K562 (cell line): ENCODE results near the gene SLMAP.
"Not testable (repeated sequence)": the region's sequence is repeated elsewhere in the genome, so short reads cannot be mapped to it uniquely, and the experiment has no call there.

Experiments
- EP300 ChIP-seq: IDR thresholded peaks from 2 replicates; pipeline ENCODE4 v1.6.1; 2012; ENCODE audit warnings: low read length, improper control_type of control experiment
- ETV5 ChIP-seq: sonication (generic); formaldehyde crosslinking; IDR thresholded peaks from 2 replicates; pipeline ENCODE4 v1.4.0; 2020; ENCODE audit warnings: low read depth, mild to moderate bottlenecking, missing genetic modification reagents
- EZH2 ChIP-seq: IDR thresholded peaks from 2 replicates; pipeline ENCODE4 v1.6.1; 2012; ENCODE audit warnings: low read depth, mild to moderate bottlenecking, inconsistent platforms, low read length, borderline replicate concordance
- NFE2L1 ChIP-seq: fragments of 450-650 bp; IDR thresholded peaks from 2 replicates; pipeline ENCODE4 v1.6.1; 2016; ENCODE audit warnings: missing genetic modification characterization, low read depth, mild to moderate bottlenecking, missing compliant biosample characterization, moderate library complexity, borderline replicate concordance
- NR2C2 ChIP-seq, 2 experiments: fragments of 200-800 bp in 1 of 2; sonication (Bioruptor generic) in 1 of 2; sonication (generic) in 1 of 2; formaldehyde crosslinking in 1 of 2; IDR thresholded peaks; 2 replicates each; pipeline versions ENCODE4 v1.6.1 to v1.8.0; 2016 to 2022; ENCODE audit warnings: mild to moderate bottlenecking in 1 of 2, missing compliant biosample characterization in 1 of 2, missing genetic modification characterization in 1 of 2, missing genetic modification reagents in 1 of 2
- NR4A1 ChIP-seq, 2 experiments: fragments of 250-450 bp in 1 of 2; fragments of 450-650 bp in 1 of 2; sonication (Bioruptor Pico) in 1 of 2; IDR thresholded peaks; 2 replicates each; pipeline versions ENCODE4 v1.4.0 to v1.6.1; 2016 to 2020; ENCODE audit warnings: mild to moderate bottlenecking in 2 of 2, missing compliant biosample characterization in 1 of 2, missing genetic modification characterization in 1 of 2, moderate library complexity in 1 of 2
- POLR2AphosphoS5 ChIP-seq: IDR thresholded peaks from 2 replicates; pipeline ENCODE4 v1.6.1; 2011; ENCODE audit warnings: mild to moderate bottlenecking, low read depth, low read length, moderate library complexity; ENCODE audit not compliant: control insufficient read depth, insufficient read depth
- RB1 ChIP-seq: fragments of 450-650 bp; IDR thresholded peaks from 2 replicates; pipeline ENCODE4 v1.6.1; 2017; ENCODE audit warnings: low read depth, mild to moderate bottlenecking
- SP2 ChIP-seq: IDR thresholded peaks from 2 replicates; pipeline ENCODE4 v1.6.1; 2011; ENCODE audit warnings: mild to moderate bottlenecking, low read depth, low read length, moderate library complexity; ENCODE audit not compliant: poor library complexity, severe bottlenecking; ENCODE audit errors: extremely low read depth
- TF ChIP-seq, protein P1 (sequence below), 3 experiments: IDR thresholded peaks in 2 of 3; conservative IDR thresholded peaks in 1 of 3; 2 replicates each; pipeline ENCODE4 v1.5.1; 2011 to 2012; ENCODE audit warnings: low read length in 3 of 3, mild to moderate bottlenecking in 3 of 3, control low read depth in 2 of 3, improper control_type of control experiment in 1 of 3, inconsistent platforms in 1 of 3, low read depth in 1 of 3, mixed read lengths in 1 of 3, moderate library complexity in 1 of 3; ENCODE audit not compliant: insufficient read depth in 2 of 3
- TF ChIP-seq, protein P2 (sequence below), 2 experiments: fragments of 450-650 bp in 1 of 2; sonication (generic) in 1 of 2; formaldehyde crosslinking in 1 of 2; IDR thresholded peaks in 1 of 2; conservative IDR thresholded peaks in 1 of 2; 2 replicates each; pipeline versions ENCODE4 v1.6.1 to v1.8.1; 2016 to 2023; ENCODE audit warnings: mild to moderate bottlenecking in 2 of 2, moderate library complexity in 2 of 2, inconsistent platforms in 1 of 2, missing genetic modification reagents in 1 of 2
- TF ChIP-seq, protein P3 (sequence below): IDR thresholded peaks from 3 replicates; pipeline ENCODE4 v1.6.1; 2011; ENCODE audit warnings: borderline replicate concordance, mild to moderate bottlenecking; ENCODE audit not compliant: insufficient read length, insufficient read depth
- TF ChIP-seq, protein P4 (sequence below): sonication (generic); formaldehyde crosslinking; IDR thresholded peaks from 2 replicates; pipeline ENCODE4 v1.4.0; 2020; ENCODE audit warnings: mild to moderate bottlenecking, missing genetic modification reagents
- TF ChIP-seq, protein P5 (sequence below): fragments of 450-650 bp; formaldehyde crosslinking; IDR thresholded peaks from 2 replicates; pipeline ENCODE4 v1.4.0; 2020; ENCODE audit warnings: mild to moderate bottlenecking, moderate library complexity

DNA sequence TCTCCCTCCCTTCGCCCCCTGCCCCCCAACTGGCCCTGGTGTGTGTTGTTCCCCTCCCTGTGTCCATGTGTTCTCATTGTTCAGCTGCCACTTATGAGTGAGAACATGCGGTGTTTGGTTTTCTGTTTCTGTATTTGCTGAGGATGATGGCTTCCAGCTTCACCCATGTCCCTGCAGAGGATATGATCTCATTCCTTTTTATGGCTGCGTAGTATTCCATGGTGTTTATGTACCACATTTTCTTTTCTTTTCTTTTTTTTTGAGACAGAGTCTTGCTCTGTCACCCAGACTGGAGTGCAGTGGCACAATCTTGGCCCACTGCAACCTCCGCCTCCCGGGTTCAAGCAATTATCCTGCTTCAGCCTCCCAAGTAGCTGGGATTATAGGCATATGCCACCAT is 50.1 kb downstream of the SLMAP start:
- TF ChIP-seq ETV5 (CRISPR knock-in tag); EZH2; POLR2AphosphoS5; NR2C2 (CRISPR knock-in tag; IDR thresholded peaks at IDR 0.05); NR2C2 (tag; IDR thresholded peaks at IDR 0.05); SP2; NFE2L1 (tag); NR4A1 (CRISPR knock-in tag; IDR thresholded peaks at IDR 0.05); NR4A1 (tag; IDR thresholded peaks at IDR 0.05); EP300; RB1: not testable (repeated sequence)
- TF ChIP-seq, protein P1, sequence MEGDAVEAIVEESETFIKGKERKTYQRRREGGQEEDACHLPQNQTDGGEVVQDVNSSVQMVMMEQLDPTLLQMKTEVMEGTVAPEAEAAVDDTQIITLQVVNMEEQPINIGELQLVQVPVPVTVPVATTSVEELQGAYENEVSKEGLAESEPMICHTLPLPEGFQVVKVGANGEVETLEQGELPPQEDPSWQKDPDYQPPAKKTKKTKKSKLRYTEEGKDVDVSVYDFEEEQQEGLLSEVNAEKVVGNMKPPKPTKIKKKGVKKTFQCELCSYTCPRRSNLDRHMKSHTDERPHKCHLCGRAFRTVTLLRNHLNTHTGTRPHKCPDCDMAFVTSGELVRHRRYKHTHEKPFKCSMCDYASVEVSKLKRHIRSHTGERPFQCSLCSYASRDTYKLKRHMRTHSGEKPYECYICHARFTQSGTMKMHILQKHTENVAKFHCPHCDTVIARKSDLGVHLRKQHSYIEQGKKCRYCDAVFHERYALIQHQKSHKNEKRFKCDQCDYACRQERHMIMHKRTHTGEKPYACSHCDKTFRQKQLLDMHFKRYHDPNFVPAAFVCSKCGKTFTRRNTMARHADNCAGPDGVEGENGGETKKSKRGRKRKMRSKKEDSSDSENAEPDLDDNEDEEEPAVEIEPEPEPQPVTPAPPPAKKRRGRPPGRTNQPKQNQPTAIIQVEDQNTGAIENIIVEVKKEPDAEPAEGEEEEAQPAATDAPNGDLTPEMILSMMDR (IDR thresholded peaks at IDR 0.05 in 2 of 3, conservative IDR thresholded peaks at IDR 0.05 in 1 of 3; ENCODE audit: insufficient read depth in 2 of 3, low read depth in 1 of 3, low read length in 3 of 3), result not testable (repeated sequence)
- TF ChIP-seq, protein P2, sequence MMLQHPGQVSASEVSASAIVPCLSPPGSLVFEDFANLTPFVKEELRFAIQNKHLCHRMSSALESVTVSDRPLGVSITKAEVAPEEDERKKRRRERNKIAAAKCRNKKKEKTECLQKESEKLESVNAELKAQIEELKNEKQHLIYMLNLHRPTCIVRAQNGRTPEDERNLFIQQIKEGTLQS (IDR thresholded peaks at IDR 0.05), result not testable (repeated sequence)
- TF ChIP-seq, protein P2 (CRISPR knock-in tag; conservative IDR thresholded peaks at IDR 0.05), result not testable (repeated sequence)
- TF ChIP-seq, protein P3, sequence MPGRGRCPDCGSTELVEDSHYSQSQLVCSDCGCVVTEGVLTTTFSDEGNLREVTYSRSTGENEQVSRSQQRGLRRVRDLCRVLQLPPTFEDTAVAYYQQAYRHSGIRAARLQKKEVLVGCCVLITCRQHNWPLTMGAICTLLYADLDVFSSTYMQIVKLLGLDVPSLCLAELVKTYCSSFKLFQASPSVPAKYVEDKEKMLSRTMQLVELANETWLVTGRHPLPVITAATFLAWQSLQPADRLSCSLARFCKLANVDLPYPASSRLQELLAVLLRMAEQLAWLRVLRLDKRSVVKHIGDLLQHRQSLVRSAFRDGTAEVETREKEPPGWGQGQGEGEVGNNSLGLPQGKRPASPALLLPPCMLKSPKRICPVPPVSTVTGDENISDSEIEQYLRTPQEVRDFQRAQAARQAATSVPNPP, result not testable (repeated sequence)
- TF ChIP-seq, protein P4, sequence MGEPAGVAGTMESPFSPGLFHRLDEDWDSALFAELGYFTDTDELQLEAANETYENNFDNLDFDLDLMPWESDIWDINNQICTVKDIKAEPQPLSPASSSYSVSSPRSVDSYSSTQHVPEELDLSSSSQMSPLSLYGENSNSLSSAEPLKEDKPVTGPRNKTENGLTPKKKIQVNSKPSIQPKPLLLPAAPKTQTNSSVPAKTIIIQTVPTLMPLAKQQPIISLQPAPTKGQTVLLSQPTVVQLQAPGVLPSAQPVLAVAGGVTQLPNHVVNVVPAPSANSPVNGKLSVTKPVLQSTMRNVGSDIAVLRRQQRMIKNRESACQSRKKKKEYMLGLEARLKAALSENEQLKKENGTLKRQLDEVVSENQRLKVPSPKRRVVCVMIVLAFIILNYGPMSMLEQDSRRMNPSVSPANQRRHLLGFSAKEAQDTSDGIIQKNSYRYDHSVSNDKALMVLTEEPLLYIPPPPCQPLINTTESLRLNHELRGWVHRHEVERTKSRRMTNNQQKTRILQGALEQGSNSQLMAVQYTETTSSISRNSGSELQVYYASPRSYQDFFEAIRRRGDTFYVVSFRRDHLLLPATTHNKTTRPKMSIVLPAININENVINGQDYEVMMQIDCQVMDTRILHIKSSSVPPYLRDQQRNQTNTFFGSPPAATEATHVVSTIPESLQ, result not testable (repeated sequence)
- TF ChIP-seq, protein P5, sequence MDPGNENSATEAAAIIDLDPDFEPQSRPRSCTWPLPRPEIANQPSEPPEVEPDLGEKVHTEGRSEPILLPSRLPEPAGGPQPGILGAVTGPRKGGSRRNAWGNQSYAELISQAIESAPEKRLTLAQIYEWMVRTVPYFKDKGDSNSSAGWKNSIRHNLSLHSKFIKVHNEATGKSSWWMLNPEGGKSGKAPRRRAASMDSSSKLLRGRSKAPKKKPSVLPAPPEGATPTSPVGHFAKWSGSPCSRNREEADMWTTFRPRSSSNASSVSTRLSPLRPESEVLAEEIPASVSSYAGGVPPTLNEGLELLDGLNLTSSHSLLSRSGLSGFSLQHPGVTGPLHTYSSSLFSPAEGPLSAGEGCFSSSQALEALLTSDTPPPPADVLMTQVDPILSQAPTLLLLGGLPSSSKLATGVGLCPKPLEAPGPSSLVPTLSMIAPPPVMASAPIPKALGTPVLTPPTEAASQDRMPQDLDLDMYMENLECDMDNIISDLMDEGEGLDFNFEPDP (CRISPR knock-in tag), result not testable (repeated sequence)
